ENCODE measurements around the gene KLK5. TPM values are rescaled to one million over a fixed set of nuclear protein-coding genes. Genes with fewer than 3 reads are reported as not detected.

KLK5 gene
- 1 to 10 TPM in 1 of 7 donors, under 1 TPM in 2, not detected in 4; 0.17 to 2.3 (median 0.41) TPM for total RNA-seq
- not detected for polyA plus RNA-seq
- long read RNA-seq, donor 1: 0 reads
- long read RNA-seq, donor 2: 0 reads
- long read RNA-seq, donor 3: 0 reads

- Histone ChIP-seq H3K9me3 (no peaks in the 10 kb centered on the region), H3K27ac (no peak within 1 kb of the TSS), H3K4me1 (ENCODE audit: insufficient read depth) (no peaks in the 10 kb centered on the region), H3K36me3 (no peaks in the 10 kb centered on the region), H3K27me3 (no peaks in the 10 kb centered on the region), H3K4me3 (no peak within 1 kb of the TSS)
- DNase-seq: no peak
- intact Hi-C loops (cut with DNase I): no loop called here
- WGBS, 3 donors: 1 to 7% (median 2%) methylated on average over 7 of the region's 7 CpGs
- no peak for TF ChIP-seq POLR2A (IDR thresholded peaks at IDR 0.05)
- TF ChIP-seq EP300 (IDR thresholded peaks at IDR 0.05): no peak
- no peak for TF ChIP-seq CTCF (IDR thresholded peaks at IDR 0.05)
Observed at GRCh38 chr19:50952910-50953309, at the start of gene KLK5. TSS of gene KLK5 (minus strand) at chr19:50953038. CDS start at chr19:50952657, 381 bp downstream.

DNA sequence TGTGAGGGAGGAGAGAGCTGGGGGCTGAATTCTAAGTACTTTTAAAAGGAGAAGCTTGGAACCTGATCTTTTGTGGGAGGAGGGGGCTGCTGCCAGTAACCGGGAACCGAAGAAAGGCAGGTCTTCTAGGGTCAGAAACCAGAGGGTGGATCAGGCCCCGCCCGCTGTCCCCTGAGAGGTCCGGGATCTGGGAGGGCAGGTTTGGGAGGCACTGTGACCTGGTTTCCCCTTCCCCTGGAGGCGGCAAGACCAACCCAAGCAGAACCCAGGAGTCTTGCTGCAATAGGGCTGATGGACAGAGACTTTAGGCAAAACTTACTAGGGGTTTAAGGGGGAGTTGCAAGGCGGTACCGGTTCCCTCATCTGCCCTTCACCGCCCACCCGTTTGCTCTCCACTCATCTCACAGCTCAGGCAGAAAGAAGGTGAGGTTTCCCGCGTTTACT is 49.3 kb upstream of the KLK5 start:
- TF ChIP-seq EP300 (IDR thresholded peaks at IDR 0.05): no peak
- no peak for TF ChIP-seq POLR2A (IDR thresholded peaks at IDR 0.05)
- no peak for TF ChIP-seq CTCF (IDR thresholded peaks at IDR 0.05)
- Histone ChIP-seq H3K27me3 (no peaks in the 10 kb centered on the region), H3K27ac (no peak overlapping the region), H3K4me3 (no peak overlapping the region), H3K9me3 (no peaks in the 10 kb centered on the region), H3K4me1 (ENCODE audit: insufficient read depth) (no peaks in the 10 kb centered on the region), H3K36me3 (no peaks in the 10 kb centered on the region)
- intact Hi-C loops (cut with DNase I): no loop called here
- DNase-seq: no peak
- WGBS, 3 donors: 8 to 20% (median 17%) methylated on average over 12 of the region's 12 CpGs

DNA sequence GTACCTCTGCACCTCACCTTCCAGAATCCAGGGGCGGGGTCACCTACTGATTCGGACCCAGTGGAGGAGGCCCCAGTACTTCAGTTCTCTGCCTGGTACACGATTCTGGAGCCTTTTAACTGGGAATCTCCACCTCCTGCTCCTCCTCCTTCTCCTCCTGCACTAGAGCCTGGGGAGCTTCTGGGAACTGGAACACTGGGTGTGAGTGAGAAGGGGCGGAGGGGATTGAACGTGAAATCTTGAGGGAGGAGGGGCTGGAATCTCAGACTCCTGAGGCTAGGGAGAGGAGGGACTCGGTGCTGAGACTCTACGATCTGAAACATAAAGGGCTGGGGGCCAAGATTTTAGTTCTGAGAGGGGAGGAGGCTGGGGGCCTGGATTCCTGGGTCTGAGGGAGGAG is 48.7 kb upstream of the KLK5 start, which contains the start of gene KLK8:
TSS of gene KLK8 (minus strand) at position 90 of the 400 bp plus-strand sequence. CDS start 437 bp downstream, outside the sequence.
- no peaks in the 10 kb centered on the region for H3K27me3 ChIP-seq
- no peak for TF ChIP-seq EP300 (IDR thresholded peaks at IDR 0.05)
- WGBS, 3 donors: 11 to 18% (median 12%) methylated on average over 7 of the region's 7 CpGs
- no peaks in the 10 kb centered on the region for H3K36me3 ChIP-seq
- no peak for DNase-seq
- H3K4me3 ChIP-seq: no peak within 1 kb of the TSS
- H3K27ac ChIP-seq: no peak within 1 kb of the TSS
- intact Hi-C loops (cut with DNase I): no loop called here
- no peaks in the 10 kb centered on the region for H3K4me1 ChIP-seq (ENCODE audit: insufficient read depth)
- no peaks in the 10 kb centered on the region for H3K9me3 ChIP-seq

- no peaks in the 10 kb centered on the region for H3K36me3 ChIP-seq
- H3K4me3 ChIP-seq: no peak overlapping the region
- no peak for TF ChIP-seq EP300 (IDR thresholded peaks at IDR 0.05)
- no peak for TF ChIP-seq POLR2A (IDR thresholded peaks at IDR 0.05)
- TF ChIP-seq CTCF (IDR thresholded peaks at IDR 0.05): no peak
- H3K4me1 ChIP-seq (ENCODE audit: insufficient read depth): no peaks in the 10 kb centered on the region
- no peak overlapping the region for H3K27ac ChIP-seq
- H3K27me3 ChIP-seq: no peaks in the 10 kb centered on the region
- H3K9me3 ChIP-seq: no peaks in the 10 kb centered on the region
- intact Hi-C loops (cut with DNase I): no loop called here
- WGBS, 3 donors: 17 to 21% (median 18%) methylated on average over 16 of the region's 16 CpGs
- DNase-seq: no peak
Observed at GRCh38 chr19:51000981-51001380, 48.1 kb upstream of the KLK5 start.

- Histone ChIP-seq H3K27me3 (no peaks in the 10 kb centered on the region), H3K9me3 (no peaks in the 10 kb centered on the region), H3K27ac (no peak overlapping the region), H3K36me3 (no peaks in the 10 kb centered on the region), H3K4me1 (ENCODE audit: insufficient read depth) (no peaks in the 10 kb centered on the region), H3K4me3 (no peak overlapping the region)
- 80 to 84% (median 82%) methylated on average over 10 of the region's 10 CpGs for WGBS, 3 donors
- intact Hi-C loops (cut with DNase I): no loop called here
- DNase-seq: no peak
- TF ChIP-seq POLR2A (IDR thresholded peaks at IDR 0.05): no peak
Observed at GRCh38 chr19:51000426-51000825, 47.6 kb upstream of the KLK5 start.
